GM12865 (cell line): ENCODE results near the gene KRT81.

ENCODE experiments used
- DNase-seq: peaks from one replicate; pipeline ENCODE4 v3.0.0; 2010; ENCODE audit warnings: low read depth
- H3K4me3 ChIP-seq: 2 replicates; pipeline ENCODE4 v1.5.1; 2011; ENCODE audit warnings: mild to moderate bottlenecking, low read depth, low read length, control low read depth
- CTCF ChIP-seq: IDR thresholded peaks from 2 replicates; pipeline ENCODE4 v1.5.1; 2011; ENCODE audit warnings: low read length, control low read depth, low read depth, inconsistent platforms; ENCODE audit not compliant: insufficient read depth; ENCODE audit errors: missing control alignments

KRT81 gene

GRCh38 chr12:52313926-52314325 lies 22.6 kb upstream of the KRT81 start:
- TF ChIP-seq CTCF = no peak
- H3K4me3 ChIP-seq = no peak overlapping the region
- no peak for DNase-seq

- no peak for TF ChIP-seq CTCF
- H3K4me3 ChIP-seq = no peak overlapping the region
- DNase-seq = no peak
Measured at GRCh38 chr12:52313461-52313860, 22.1 kb upstream of the KRT81 start.

- DNase-seq = no peak
- no peak overlapping the region for H3K4me3 ChIP-seq
- no peak for TF ChIP-seq CTCF
Measured at GRCh38 chr12:52312086-52312485, 20.8 kb upstream of the KRT81 start.

GRCh38 chr12:52311285-52311648 lies 19.9 kb upstream of the KRT81 start:
- no peak for DNase-seq
- no peak overlapping the region for H3K4me3 ChIP-seq
- TF ChIP-seq CTCF = no peak

- TF ChIP-seq CTCF = no peak
- no peak for DNase-seq
- no peak overlapping the region for H3K4me3 ChIP-seq
Measured at GRCh38 chr12:52310622-52311284, 19.4 kb upstream of the KRT81 start.

GRCh38 chr12:52308806-52309425 lies 17.6 kb upstream of the KRT81 start:
- H3K4me3 ChIP-seq = no peak overlapping the region
- TF ChIP-seq CTCF = no peak
- DNase-seq = no peak
